Caco-2 (cell line): ENCODE data around the gene PLEKHG5. TPM values are rescaled to one million over a fixed set of nuclear protein-coding genes. Genes with fewer than 3 reads are reported as not detected.
"Not testable (repeated sequence)": the region's sequence is repeated elsewhere in the genome, so short reads cannot be mapped to it uniquely, and the experiment has no call there.

ENCODE experiments used
- BruUV-seq: library from RNA; stranded (reverse); fragments of 400-500 nt; replicated peaks from 2 replicates; lab custom pipeline; 2021; lab: Mats Ljungman, UMichigan
- CTCF ChIA-PET: fragments of 300-600 bp; sonication (Branson Sonifier 250); formaldehyde crosslinking; loops from one replicate; lab custom pipeline; 2022; ENCODE audit warnings: antibody characterized with exemption; lab: Charles Lee
- POLR2A ChIA-PET: fragments of 300-600 bp; sonication (Branson Sonifier 250); formaldehyde crosslinking; loops from one replicate; lab custom pipeline; 2022; ENCODE audit warnings: antibody characterized with exemption; lab: Charles Lee
- DNase-seq, 2 experiments: peaks; one replicate each; pipeline versions ENCODE4 v3.0.0 to v3.0.0-alpha.2; 2020 to 2022
- H3K27me3 ChIP-seq: replicated peaks from 2 replicates; pipeline ENCODE4 v1.6.0; 2011; ENCODE audit warnings: low read length; ENCODE audit not compliant: control insufficient read depth, insufficient read depth
- H3K36me3 ChIP-seq: 2 replicates; pipeline ENCODE4 v1.5.1; 2011; ENCODE audit warnings: low read length; ENCODE audit not compliant: control insufficient read depth, insufficient read depth
- H3K4me1 ChIP-seq: fragments of 250-450 bp; sonication (Bioruptor Pico); 2 replicates; pipeline ENCODE4 v1.5.1; 2020; ENCODE audit warnings: mild to moderate bottlenecking
- H3K4me3 ChIP-seq: 2 replicates; pipeline ENCODE4 v1.5.1; 2011; ENCODE audit warnings: low read depth, mild to moderate bottlenecking, control low read depth, low read length
- H3K9me3 ChIP-seq: fragments of 250-450 bp; sonication (Bioruptor Pico); 2 replicates; pipeline ENCODE4 v1.5.1; 2020; ENCODE audit warnings: mild to moderate bottlenecking, moderate library complexity
- H3K27ac Mint-ChIP-seq: one replicate; pipeline ENCODE4 v1.8.0; 2022; ENCODE audit warnings: mixed read lengths; ENCODE audit not compliant: unreplicated experiment
- H3K27me3 Mint-ChIP-seq: one replicate; pipeline ENCODE4 v1.8.0; 2022; ENCODE audit warnings: mixed read lengths; ENCODE audit not compliant: insufficient read depth, unreplicated experiment
- H3K36me3 Mint-ChIP-seq: one replicate; pipeline ENCODE4 v1.8.0; 2022; ENCODE audit warnings: mild to moderate bottlenecking, mixed read lengths; ENCODE audit not compliant: insufficient read depth, unreplicated experiment
- H3K4me1 Mint-ChIP-seq: one replicate; pipeline ENCODE4 v1.8.0; 2022; ENCODE audit warnings: low read depth, mixed read lengths; ENCODE audit not compliant: unreplicated experiment
- H3K4me3 Mint-ChIP-seq: one replicate; pipeline ENCODE4 v1.8.0; 2022; ENCODE audit warnings: mild to moderate bottlenecking, moderate library complexity, mixed read lengths; ENCODE audit not compliant: unreplicated experiment
- H3K9me3 Mint-ChIP-seq: one replicate; pipeline ENCODE4 v1.8.0; 2022; ENCODE audit warnings: mixed read lengths; ENCODE audit not compliant: unreplicated experiment
- intact Hi-C: fragments of 100-400 bp; cut with micrococcal nuclease; formaldehyde crosslinking; loops from one replicate; pipeline ENCODE4 v1.10.0; 2022; ENCODE audit not compliant: unreplicated experiment
- total RNA-seq: library from RNA; stranded (reverse); gene quantifications from 2 replicates; pipeline ENCODE4 v1.2.3, GENCODE V29; 2022
- TF ChIP-seq, protein P1 (sequence below), 2 experiments: fragments of 200-600 bp in 1 of 2; IDR thresholded peaks; 1 replicate in 1 of 2; 2 replicates in 1 of 2; pipeline versions ENCODE4 v1.5.1 to v1.8.0; 2011 to 2022; ENCODE audit warnings: antibody characterized with exemption in 1 of 2, control low read depth in 1 of 2, inconsistent platforms in 1 of 2, low read depth in 1 of 2, low read length in 1 of 2, mild to moderate bottlenecking in 1 of 2, moderate library complexity in 1 of 2; ENCODE audit not compliant: insufficient read depth in 1 of 2, severe bottlenecking in 1 of 2, unreplicated experiment in 1 of 2

The PLEKHG5 gene
- total RNA-seq, 1 experiment from 2014 or later, result 12.2 TPM

DNA sequence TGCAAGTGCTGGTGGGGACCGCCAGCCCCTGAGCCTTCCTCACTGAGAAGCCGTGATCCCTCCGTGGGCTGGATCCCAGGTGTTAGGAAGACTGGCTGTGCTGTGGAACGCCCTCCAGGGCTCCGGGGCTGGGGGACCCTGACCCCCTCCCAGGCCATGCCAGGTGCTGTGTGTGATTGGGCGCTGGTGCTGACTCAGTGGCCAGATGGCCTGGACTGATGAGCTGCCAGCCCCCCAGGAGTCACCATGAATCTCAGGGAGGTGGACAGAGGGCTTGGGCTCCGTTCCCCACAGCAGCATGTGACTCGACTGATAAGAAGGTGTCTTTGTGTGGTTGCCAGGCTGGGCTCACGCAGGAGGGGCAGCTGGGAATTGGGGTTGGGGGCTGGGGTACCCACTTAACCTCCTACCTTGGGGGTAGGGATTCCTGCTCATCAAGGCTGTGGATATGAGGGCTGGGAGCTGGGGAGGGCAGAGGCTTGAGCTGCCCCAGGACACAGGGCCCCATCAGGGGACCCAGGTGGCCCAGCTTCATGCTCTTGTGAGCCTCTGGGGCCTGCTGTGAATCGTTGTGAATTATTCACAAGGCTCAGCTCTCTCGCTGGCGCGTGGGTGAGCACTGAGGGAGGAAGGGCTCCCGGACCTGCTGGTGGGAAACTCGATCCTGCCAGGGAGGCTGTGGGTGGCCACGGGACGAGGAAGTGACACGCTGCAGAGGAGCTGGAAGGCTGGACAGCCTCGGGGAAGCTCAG is 61.6 kb downstream of the PLEKHG5 start:
- H3K4me3 ChIP-seq, H3K27me3 ChIP-seq, H3K27me3 Mint-ChIP-seq, DNase-seq, H3K36me3 Mint-ChIP-seq, H3K4me3 Mint-ChIP-seq, intact Hi-C loops, H3K4me1 Mint-ChIP-seq, H3K9me3 ChIP-seq, H3K9me3 Mint-ChIP-seq, H3K27ac Mint-ChIP-seq, H3K4me1 ChIP-seq, H3K36me3 ChIP-seq, BruUV-seq, POLR2A ChIA-PET: not testable (repeated sequence)
- CTCF ChIA-PET, result interaction anchor here (1.4 kb wide), 1 partner anchor 11 kb away, joined by 5 read pairs; no protein-coding TSS in a partner anchor

DNA sequence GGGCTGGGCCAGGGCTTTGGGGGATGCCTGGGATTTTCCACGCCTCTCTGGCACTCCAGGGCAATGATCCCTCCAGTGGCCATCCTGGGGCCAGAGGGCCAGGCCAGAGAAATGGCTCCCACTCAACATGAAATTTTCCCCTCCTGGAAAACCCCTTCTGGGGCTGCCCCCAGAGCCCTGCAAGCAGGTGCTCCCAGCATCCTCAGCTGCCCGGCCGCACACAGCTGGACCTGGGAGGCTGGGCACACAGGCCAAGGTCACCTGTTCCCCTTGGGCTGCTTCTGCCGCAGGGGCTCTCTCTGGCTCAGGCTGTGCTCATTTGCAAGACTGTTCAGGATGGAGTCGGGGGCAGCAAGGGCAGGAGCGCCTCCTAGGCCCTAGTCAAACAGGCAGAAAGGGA is 63.0 kb downstream of the PLEKHG5 start:
- DNase-seq, H3K4me3 Mint-ChIP-seq, H3K4me3 ChIP-seq, H3K27ac Mint-ChIP-seq, H3K27me3 ChIP-seq, POLR2A ChIA-PET, BruUV-seq, H3K27me3 Mint-ChIP-seq, H3K9me3 Mint-ChIP-seq, H3K36me3 ChIP-seq, H3K9me3 ChIP-seq, H3K36me3 Mint-ChIP-seq, H3K4me1 Mint-ChIP-seq, intact Hi-C loops: not testable (repeated sequence)
- CTCF ChIA-PET, result interaction anchor here (1.0 kb wide), 1 partner anchor 10 kb away, joined by 4 read pairs; no protein-coding TSS in a partner anchor
- H3K4me1 ChIP-seq, result peaks cover 14% of the 10 kb centered on the region

GRCh38 chr1:6427441-6428390 is 63.8 kb downstream of the PLEKHG5 start:
- Histone ChIP-seq H3K27me3 (peaks cover 1% of the 10 kb centered on the region), H3K4me3 (no peak overlapping the region), H3K4me1 (peaks cover 14% of the 10 kb centered on the region), H3K9me3 (no peaks in the 10 kb centered on the region), H3K36me3 (no peaks in the 10 kb centered on the region)
- TF ChIP-seq, protein P1, sequence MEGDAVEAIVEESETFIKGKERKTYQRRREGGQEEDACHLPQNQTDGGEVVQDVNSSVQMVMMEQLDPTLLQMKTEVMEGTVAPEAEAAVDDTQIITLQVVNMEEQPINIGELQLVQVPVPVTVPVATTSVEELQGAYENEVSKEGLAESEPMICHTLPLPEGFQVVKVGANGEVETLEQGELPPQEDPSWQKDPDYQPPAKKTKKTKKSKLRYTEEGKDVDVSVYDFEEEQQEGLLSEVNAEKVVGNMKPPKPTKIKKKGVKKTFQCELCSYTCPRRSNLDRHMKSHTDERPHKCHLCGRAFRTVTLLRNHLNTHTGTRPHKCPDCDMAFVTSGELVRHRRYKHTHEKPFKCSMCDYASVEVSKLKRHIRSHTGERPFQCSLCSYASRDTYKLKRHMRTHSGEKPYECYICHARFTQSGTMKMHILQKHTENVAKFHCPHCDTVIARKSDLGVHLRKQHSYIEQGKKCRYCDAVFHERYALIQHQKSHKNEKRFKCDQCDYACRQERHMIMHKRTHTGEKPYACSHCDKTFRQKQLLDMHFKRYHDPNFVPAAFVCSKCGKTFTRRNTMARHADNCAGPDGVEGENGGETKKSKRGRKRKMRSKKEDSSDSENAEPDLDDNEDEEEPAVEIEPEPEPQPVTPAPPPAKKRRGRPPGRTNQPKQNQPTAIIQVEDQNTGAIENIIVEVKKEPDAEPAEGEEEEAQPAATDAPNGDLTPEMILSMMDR (IDR thresholded peaks at IDR 0.05; ENCODE audit: insufficient read depth in 1 of 2, low read depth in 1 of 2, low read length in 1 of 2, severe bottlenecking in 1 of 2, unreplicated experiment in 1 of 2), result no peak
- ChIA-PET CTCF (interaction anchor here (1.0 kb wide), 1 partner anchor 10 kb away, joined by 4 read pairs; no protein-coding TSS in a partner anchor), POLR2A (no interaction called here)
- Mint-ChIP-seq H3K4me1 (no peaks in the 10 kb centered on the region), H3K9me3 (no peaks in the 10 kb centered on the region), H3K27me3 (no peaks in the 10 kb centered on the region), H3K27ac (no peak overlapping the region), H3K36me3 (no peaks in the 10 kb centered on the region), H3K4me3 (no peak overlapping the region)
- no TSS peak for BruUV-seq
- intact Hi-C loops, result no loop called here
- peak in 1 of 2 experiments; percentile 28 for DNase-seq
